Common myeloid progenitor, CD34-positive (primary cell): ENCODE measurements around the gene TADA3.

ENCODE experiments used
- CTCF ChIA-PET: fragments of 350-600 bp; sonication (Branson Sonifier 250); formaldehyde crosslinking; loops from one replicate; lab custom pipeline; 2021; ENCODE audit warnings: antibody characterized with exemption; lab: Charles Lee
- POLR2A ChIA-PET: fragments of 350-600 bp; sonication (Branson Sonifier 250); formaldehyde crosslinking; loops from one replicate; lab custom pipeline; 2021; ENCODE audit warnings: antibody characterized with exemption; lab: Charles Lee
- DNase-seq, 3 donors: peaks; one replicate each; pipeline versions ENCODE4 v3.0.0 to v3.0.0-alpha.2; 2013
- H3K27ac ChIP-seq, 2 experiments: 1 replicate in 1 of 2; 2 replicates in 1 of 2; pipeline ENCODE4 v1.7.0; 2013; ENCODE audit warnings: inconsistent platforms in 2 of 2, low read length in 2 of 2, mild to moderate bottlenecking in 2 of 2, low read depth in 1 of 2, moderate library complexity in 1 of 2; ENCODE audit not compliant: severe bottlenecking in 2 of 2, insufficient read depth in 1 of 2, poor library complexity in 1 of 2
- H3K27me3 ChIP-seq, 5 experiments: replicated peaks in 2 of 5; 1 replicate in 3 of 5; 2 replicates in 2 of 5; pipeline versions ENCODE4 v1.6.1 to v1.7.0; 2013; ENCODE audit warnings: low read length in 4 of 5, mild to moderate bottlenecking in 2 of 5, moderate library complexity in 2 of 5, inconsistent platforms in 1 of 5; ENCODE audit not compliant: insufficient read depth in 5 of 5, control insufficient read depth in 4 of 5
- H3K36me3 ChIP-seq, 4 experiments: 1 replicate in 2 of 4; 2 replicates in 2 of 4; pipeline versions ENCODE4 v1.6.1 to v1.7.0; 2013; ENCODE audit warnings: low read length in 3 of 4, control low read depth in 1 of 4, mild to moderate bottlenecking in 1 of 4; ENCODE audit not compliant: control insufficient read depth in 4 of 4, insufficient read depth in 4 of 4
- H3K4me1 ChIP-seq, 4 experiments: 1 replicate in 3 of 4; 2 replicates in 1 of 4; pipeline versions ENCODE4 v1.6.1 to v1.7.1; 2013; ENCODE audit warnings: low read length in 3 of 4, mild to moderate bottlenecking in 3 of 4, control low read depth in 1 of 4, inconsistent platforms in 1 of 4, moderate library complexity in 1 of 4; ENCODE audit not compliant: control insufficient read depth in 4 of 4, insufficient read depth in 4 of 4; ENCODE audit errors: control extremely low read depth in 1 of 4
- H3K4me3 ChIP-seq, 7 experiments: 1 replicate in 4 of 7; 2 replicates in 3 of 7; pipeline versions ENCODE4 v1.5.1 to v1.7.0; 2013; ENCODE audit warnings: mild to moderate bottlenecking in 7 of 7, low read length in 6 of 7, moderate library complexity in 6 of 7, inconsistent platforms in 2 of 7, low read depth in 2 of 7, control low read depth in 1 of 7; ENCODE audit not compliant: insufficient read depth in 4 of 7, control insufficient read depth in 1 of 7; ENCODE audit errors: extremely low read depth in 1 of 7
- H3K9me3 ChIP-seq, 5 experiments: 1 replicate in 4 of 5; 2 replicates in 1 of 5; pipeline versions ENCODE4 v1.6.1 to v1.7.1; 2013; ENCODE audit warnings: low read length in 4 of 5, mild to moderate bottlenecking in 2 of 5, inconsistent platforms in 1 of 5, low read depth in 1 of 5, moderate library complexity in 1 of 5; ENCODE audit not compliant: control insufficient read depth in 4 of 5, insufficient read depth in 2 of 5; ENCODE audit errors: control extremely low read depth in 1 of 5
- WGBS: methylation state at CpG from one replicate; pipeline ENCODE4 v1.1.5; 2013; ENCODE audit not compliant: insufficient coverage; 5-methylcytosine and 5-hydroxymethylcytosine counted together

The TADA3 gene

DNA sequence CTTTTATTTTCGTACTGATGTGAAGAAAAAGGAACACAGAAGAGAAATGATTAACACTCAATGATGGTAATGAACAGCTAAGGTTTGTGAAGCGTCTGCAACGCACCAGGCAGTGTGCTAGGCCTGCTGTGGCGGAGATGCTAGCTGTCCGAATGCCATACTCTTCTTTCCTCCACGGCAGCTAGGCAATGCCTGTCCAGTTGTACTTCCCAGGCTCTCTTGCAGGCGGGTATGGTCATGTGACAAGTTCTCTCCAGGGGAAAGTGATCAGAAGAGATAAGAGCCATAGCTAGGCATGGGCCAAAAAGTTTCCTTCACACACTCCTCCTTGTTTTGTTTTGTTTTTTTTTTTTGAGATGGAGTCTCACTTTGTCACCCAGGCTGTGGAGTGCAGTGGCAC lies 6.7 kb downstream of the TADA3 start:
- DNase-seq, result no peak
- Histone ChIP-seq H3K27me3 (no peaks in the 10 kb centered on the region), H3K4me1 (peaks cover 13 to 33% (median 15%) of the 10 kb centered on the region in 4 experiments), H3K27ac (no peak overlapping the region), H3K36me3 (peaks cover 16 to 60% (median 43%) of the 10 kb centered on the region in 4 experiments), H3K9me3 (no peaks in the 10 kb centered on the region), H3K4me3 (no peak overlapping the region)
- POLR2A ChIA-PET, result no interaction called here
- CTCF ChIA-PET, result interaction anchor here (1.0 to 1.8 kb wide), 4 partner anchors 11 to 54 kb away, joined by 3 to 7 read pairs (median 4); partner anchors contain the start of gene BRPF1
- 87% methylated on average over 6 of the region's 7 CpGs for whole genome bisulfite sequencing

GRCh38 chr3:9784965-9785364 lies 7.3 kb downstream of the TADA3 start:
- H3K27me3 ChIP-seq, result no peaks in the 10 kb centered on the region
- H3K4me3 ChIP-seq, result no peak overlapping the region
- no peak overlapping the region for H3K27ac ChIP-seq
- 100% methylated on average over 1 of the region's 4 CpGs for WGBS
- POLR2A ChIA-PET, result no interaction called here
- peaks cover 16 to 40% (median 20%) of the 10 kb centered on the region in 4 experiments for H3K4me1 ChIP-seq
- no peak for DNase-seq
- no peaks in the 10 kb centered on the region for H3K9me3 ChIP-seq
- CTCF ChIA-PET, result interaction anchor here (0.7 to 1.8 kb wide), 3 partner anchors 10 to 31 kb away, joined by 3 to 7 read pairs (median 4); no protein-coding TSS in a partner anchor
- peaks cover 11 to 55% (median 38%) of the 10 kb centered on the region in 4 experiments for H3K36me3 ChIP-seq

DNA sequence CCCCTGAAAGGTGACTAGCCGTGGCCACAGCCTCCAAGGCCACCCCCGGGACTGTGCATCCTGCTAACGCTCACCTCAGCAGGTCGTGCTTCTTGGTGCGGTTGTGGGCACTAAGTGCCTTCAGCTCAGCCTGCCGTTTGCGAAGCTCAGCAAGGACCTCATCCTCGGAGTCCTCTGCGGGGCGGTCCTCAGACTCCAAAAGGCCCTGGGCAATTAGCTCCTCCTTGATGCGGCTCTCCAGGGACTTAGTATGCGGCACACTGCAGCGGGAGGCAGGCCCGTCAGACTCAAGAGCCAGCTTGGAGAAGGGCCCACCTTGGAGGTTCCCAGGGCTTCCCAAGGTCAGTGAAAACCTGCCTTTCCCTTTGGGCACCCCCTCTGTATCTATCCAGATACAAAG lies 8.3 kb downstream of the TADA3 start:
- CTCF ChIA-PET, result interaction anchor here (2.1 kb wide), 1 partner anchor 16 kb away, joined by 6 read pairs; no protein-coding TSS in a partner anchor
- WGBS, result 99% methylated on average over 14 of the region's 14 CpGs
- POLR2A ChIA-PET, result no interaction called here

GRCh38 chr3:9782770-9783169 lies 9.5 kb downstream of the TADA3 start:
- 79% methylated on average over 2 of the region's 3 CpGs for WGBS
- Histone ChIP-seq H3K4me1 (peaks cover 30 to 62% (median 42%) of the 10 kb centered on the region in 4 experiments), H3K27ac (no peak overlapping the region), H3K9me3 (no peaks in the 10 kb centered on the region), H3K36me3 (peaks cover 11 to 43% (median 30%) of the 10 kb centered on the region in 4 experiments), H3K27me3 (peaks cover 0 to under 1% (median 0%) of the 10 kb centered on the region in 5 experiments), H3K4me3 (no peak overlapping the region)
- ChIA-PET POLR2A (interaction anchor here (1.4 kb wide), 1 partner anchor 10 kb away, joined by 4 read pairs; the partner anchor contains the start of genes ARPC4 and TADA3), CTCF (interaction anchor here (0.5 to 2.2 kb wide), 10 partner anchors 8 to 67 kb away, joined by 3 to 7 read pairs (median 4); partner anchors contain the start of genes ARPC4, CAMK1, OGG1 and TADA3)
- peak in 2 of 3 donors; percentile 14 to 25 for DNase-seq

More for the DNA sequence above, 8.3 kb downstream of the TADA3 start:
- Histone ChIP-seq H3K27me3 (no peaks in the 10 kb centered on the region), H3K36me3 (peaks cover 11 to 45% (median 33%) of the 10 kb centered on the region in 4 experiments), H3K27ac (no peak overlapping the region), H3K4me1 (peaks cover 22 to 50% (median 30%) of the 10 kb centered on the region in 4 experiments), H3K4me3 (no peak overlapping the region), H3K9me3 (no peaks in the 10 kb centered on the region)
- DNase-seq, result no peak

DNA sequence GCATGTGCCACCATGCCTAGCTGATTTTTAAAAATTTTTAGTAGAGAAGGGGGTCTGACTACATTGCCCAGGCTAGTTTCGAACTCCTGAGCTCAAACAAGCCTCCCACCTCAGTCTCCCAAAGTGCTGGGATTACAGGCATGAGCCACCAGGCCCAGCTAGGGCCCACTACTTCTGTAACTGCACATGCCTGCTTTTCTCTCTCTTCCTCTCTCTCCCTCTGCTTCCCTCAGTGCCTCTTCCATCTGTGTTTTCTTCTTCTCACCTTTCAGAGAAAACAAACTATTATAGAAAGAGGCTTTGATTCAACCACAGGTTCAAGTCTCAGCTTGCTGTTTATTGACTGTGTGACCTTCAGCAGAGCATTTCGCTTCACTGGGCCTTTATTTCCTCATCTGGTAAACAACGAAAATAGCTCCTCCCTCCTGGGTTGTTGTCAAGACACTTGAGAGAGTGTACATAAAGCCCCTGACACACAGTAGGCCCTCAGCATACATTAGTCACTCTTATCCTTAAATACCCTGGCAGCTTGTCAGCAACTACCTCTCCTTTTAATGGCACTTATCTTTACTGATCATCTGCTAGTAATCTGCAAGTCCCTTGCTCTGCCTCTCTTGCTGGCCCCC lies 10.2 kb downstream of the TADA3 start:
- H3K36me3 ChIP-seq, result peaks cover 9 to 36% (median 28%) of the 10 kb centered on the region in 4 experiments
- H3K4me3 ChIP-seq, result no peak overlapping the region
- H3K27me3 ChIP-seq, result peaks cover 0 to 5% (median 0%) of the 10 kb centered on the region in 5 experiments
- peak in 1 of 3 donors; percentile 22 for DNase-seq
- peaks cover 30 to 68% (median 44%) of the 10 kb centered on the region in 4 experiments for H3K4me1 ChIP-seq
- POLR2A ChIA-PET, result interaction anchor here (0.7 to 1.4 kb wide), 2 partner anchors 11 to 15 kb away, joined by 3 to 4 read pairs; partner anchors contain the start of genes ARPC4 and TADA3
- H3K27ac ChIP-seq, result no peak overlapping the region
- 88% methylated on average over 3 of the region's 3 CpGs for WGBS
- CTCF ChIA-PET, result interaction anchor here (0.5 to 2.2 kb wide), 15 partner anchors 9 to 293 kb away, joined by 3 to 7 read pairs (median 4); partner anchors contain the start of genes ARPC4, CAMK1, OGG1 and TADA3
- no peaks in the 10 kb centered on the region for H3K9me3 ChIP-seq

DNA sequence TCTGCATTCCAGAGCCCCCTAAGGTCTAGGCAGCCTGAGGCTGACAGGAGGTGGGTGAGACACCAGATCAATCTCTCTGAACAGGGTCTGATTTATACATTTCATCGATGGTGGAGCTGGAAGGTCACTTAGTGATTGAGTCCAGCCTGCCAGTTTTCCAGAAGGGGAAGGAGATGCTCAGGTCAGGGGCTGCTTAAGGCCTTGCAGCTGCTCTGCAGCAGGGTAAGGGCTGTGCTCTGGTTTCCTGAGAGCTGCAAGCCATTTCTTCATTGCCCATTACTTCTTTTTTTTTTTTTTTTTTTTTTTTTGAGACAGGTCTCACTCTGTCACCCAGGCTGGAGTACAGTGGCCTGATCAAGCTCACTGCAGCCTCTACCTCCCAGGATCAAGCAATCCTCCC lies 10.7 kb downstream of the TADA3 start:
- peaks cover 0 to 5% (median 0%) of the 10 kb centered on the region in 5 experiments for H3K27me3 ChIP-seq
- ChIA-PET POLR2A (interaction anchor here (0.7 to 1.6 kb wide), 3 partner anchors 11 to 15 kb away, joined by 3 to 4 read pairs (median 3); partner anchors contain the start of genes ARPC4 and TADA3), CTCF (interaction anchor here (0.8 to 2.2 kb wide), 13 partner anchors 9 to 294 kb away, joined by 3 to 7 read pairs (median 4); partner anchors contain the start of genes CAMK1, OGG1 and TTLL3)
- H3K27ac ChIP-seq, result no peak overlapping the region
- no peak overlapping the region for H3K4me3 ChIP-seq
- peaks cover 9 to 34% (median 25%) of the 10 kb centered on the region in 4 experiments for H3K36me3 ChIP-seq
- DNase-seq, result no peak
- H3K9me3 ChIP-seq, result no peaks in the 10 kb centered on the region
- H3K4me1 ChIP-seq, result peaks cover 30 to 73% (median 44%) of the 10 kb centered on the region in 4 experiments
- WGBS, result no CpG with 5 or more reads among the region's 1 CpG
